HL-60/S4 (cell line): ENCODE results near the gene ZFAND2A.
"Not testable (repeated sequence)": the region's sequence is repeated elsewhere in the genome, so short reads cannot be mapped to it uniquely, and the experiment has no call there.

ENCODE experiments used
- in situ Hi-C: fragments of 300-500 bp; cut with MboI; formaldehyde crosslinking; loops from 2 replicates; pipeline ENCODE4 v1.14.3; 2022; ENCODE audit warnings: low sequenced_read_pairs

The ZFAND2A gene

DNA sequence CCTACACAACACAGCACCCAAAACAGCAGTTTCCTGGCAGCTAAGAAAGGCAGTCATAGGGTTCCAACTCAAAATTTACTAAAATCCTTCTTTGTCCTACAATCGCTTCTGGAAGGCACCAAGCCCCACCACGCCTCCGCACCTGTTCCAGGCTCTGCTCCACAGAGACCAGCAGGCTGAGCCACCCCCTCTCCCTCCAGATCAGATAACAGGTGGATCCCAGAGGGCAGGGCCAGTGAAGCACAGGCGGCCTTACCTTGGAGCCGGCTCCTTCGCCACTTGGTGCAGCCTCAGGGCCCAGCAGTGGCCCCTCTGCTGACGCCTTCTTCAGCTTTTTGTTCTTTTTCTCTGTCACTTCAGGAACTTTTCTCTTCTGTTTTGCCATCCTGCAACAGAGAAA, 33.0 kb downstream of the ZFAND2A start:
- in situ Hi-C loops: no loop called here

- in situ Hi-C loops: no loop called here
Measured at GRCh38 chr7:1125603-1125969, 34.4 kb downstream of the ZFAND2A start.

- in situ Hi-C loops: no loop called here
Measured at GRCh38 chr7:1124816-1125602, 35.0 kb downstream of the ZFAND2A start.

- in situ Hi-C loops: no loop called here
Measured at GRCh38 chr7:1124164-1124563, 35.8 kb downstream of the ZFAND2A start.

GRCh38 chr7:1123715-1124114, 36.3 kb downstream of the ZFAND2A start:
- in situ Hi-C loops: no loop called here

- in situ Hi-C loops: no loop called here
Measured at GRCh38 chr7:1122832-1123501, 37.0 kb downstream of the ZFAND2A start.

DNA sequence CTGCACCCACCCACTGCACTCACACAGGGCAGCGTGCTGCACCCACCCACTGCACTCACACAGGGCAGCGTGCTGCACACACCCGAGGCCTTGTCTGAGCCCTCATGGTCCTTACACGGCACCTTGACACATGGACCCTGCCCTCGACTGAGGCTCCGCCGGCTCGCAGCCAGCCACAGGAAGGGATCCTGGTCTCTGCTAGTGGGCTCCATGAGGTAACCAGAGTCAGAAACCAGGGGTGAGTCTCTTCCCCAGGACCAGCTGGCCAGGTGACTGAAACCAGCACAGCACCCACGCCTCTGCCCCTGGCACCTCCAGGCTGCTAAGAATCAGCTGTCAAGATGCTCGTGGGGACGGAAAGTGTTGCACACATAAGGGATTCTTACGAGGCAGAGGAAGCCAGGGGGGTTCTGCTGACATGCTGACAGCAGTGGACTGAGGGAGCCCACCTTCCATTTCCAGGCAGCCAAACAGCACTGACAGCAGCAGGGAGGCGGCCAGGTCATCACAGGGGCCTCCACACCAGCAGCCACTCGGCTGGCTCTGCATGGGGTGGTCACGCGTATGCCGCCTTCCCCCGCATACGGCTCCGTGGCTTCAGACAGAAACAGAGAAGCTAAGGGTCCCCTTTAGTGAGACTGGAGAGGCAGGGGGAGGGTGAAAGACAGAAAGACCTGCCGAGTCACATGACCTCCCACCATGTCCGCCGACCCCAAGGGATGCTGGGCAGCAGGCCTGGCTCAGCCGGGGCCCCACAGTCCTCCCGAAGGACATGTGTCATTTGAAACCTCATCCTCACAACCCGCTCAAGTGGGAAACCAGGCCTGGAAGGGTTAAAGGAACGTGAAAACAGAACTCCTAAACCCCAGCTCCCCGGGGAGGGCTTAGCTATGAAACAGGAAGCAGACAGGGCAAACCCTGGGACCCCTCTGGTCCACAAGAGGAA, 37.8 kb downstream of the ZFAND2A start:
- in situ Hi-C loops: no loop called here

- in situ Hi-C loops: no loop called here
Measured at GRCh38 chr7:1121476-1121875, 38.5 kb downstream of the ZFAND2A start.

DNA sequence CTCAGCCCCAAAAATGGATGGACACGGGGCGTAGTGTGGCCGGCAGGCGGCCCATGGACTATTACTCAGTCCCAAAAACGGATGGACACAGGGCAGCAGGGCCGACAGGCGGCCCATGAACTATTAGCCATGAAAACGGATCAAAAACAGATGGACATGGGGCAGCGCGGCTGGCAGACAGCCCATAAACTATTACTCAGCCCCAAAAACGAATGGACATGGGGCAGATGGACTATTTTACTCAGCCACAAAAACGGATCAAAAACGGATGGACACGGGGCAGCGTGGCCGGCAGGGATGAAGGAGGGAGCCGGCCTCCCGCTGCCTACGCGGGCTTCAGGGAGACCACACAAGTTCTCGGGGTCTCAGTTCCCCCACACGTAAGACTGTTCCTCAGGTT, 39.2 kb downstream of the ZFAND2A start:
- in situ Hi-C loops: no loop called here

GRCh38 chr7:1119201-1119600, 40.8 kb downstream of the ZFAND2A start:
- in situ Hi-C loops: no loop called here

DNA sequence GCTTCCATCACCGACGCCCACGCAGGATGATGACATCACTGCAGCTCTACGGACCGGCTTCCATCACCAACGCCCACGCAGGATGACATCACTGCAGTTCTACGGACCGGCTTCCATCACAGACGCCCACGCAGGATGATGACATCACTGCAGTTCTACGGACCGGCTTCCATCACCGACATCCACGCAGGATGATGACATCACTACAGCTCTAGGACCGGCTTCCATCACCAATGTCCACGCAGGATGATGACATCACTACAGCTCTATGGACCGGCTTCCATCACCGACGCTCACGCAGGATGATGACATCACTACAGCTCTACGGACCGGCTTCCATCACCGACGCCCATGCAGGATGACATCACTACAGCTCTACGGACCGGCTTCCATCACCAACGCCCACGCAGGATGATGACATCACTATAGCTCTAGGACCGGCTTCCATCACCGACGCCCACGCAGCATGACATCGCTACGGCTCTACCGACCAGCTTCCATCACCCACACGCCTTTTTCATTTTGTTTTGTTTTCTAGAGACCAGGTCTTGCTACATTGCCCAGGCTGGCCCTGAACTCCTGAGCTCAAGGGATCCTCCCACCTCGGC, 42.6 kb downstream of the ZFAND2A start:
- in situ Hi-C loops: no loop called here

DNA sequence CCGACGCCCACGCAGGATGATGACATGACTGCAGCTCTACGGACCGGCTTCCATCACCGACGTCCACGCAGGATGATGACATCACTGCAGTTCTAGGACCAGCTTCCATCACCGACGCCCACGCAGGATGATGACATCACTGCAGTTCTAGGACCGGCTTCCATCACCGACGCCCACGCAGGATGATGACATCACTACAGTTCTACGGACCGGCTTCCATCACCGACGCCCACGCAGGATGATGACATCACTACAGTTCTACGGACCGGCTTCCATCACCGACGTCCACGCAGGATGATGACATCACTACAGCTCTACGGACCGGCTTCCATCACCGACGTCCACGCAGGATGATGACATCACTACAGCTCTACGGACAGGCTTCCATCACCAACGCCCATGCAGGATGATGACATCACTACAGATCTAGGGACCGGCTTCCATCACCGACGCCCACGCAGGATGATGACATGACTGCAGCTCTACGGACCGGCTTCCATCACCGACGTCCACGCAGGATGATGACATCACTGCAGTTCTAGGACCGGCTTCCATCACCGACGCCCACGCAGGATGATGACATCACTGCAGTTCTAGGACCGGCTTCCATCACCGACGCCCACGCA, 43.5 kb downstream of the ZFAND2A start:
- in situ Hi-C loops: not testable (repeated sequence)

GRCh38 chr7:1115171-1116045, 44.6 kb downstream of the ZFAND2A start:
- in situ Hi-C loops: not testable (repeated sequence)

GRCh38 chr7:1114505-1114904, 45.5 kb downstream of the ZFAND2A start:
- in situ Hi-C loops: no loop called here

- in situ Hi-C loops: no loop called here
Measured at GRCh38 chr7:1114088-1114487, 45.9 kb downstream of the ZFAND2A start.

- in situ Hi-C loops: no loop called here
Measured at GRCh38 chr7:1113548-1113885, 46.5 kb downstream of the ZFAND2A start.

GRCh38 chr7:1112625-1113547, 47.1 kb downstream of the ZFAND2A start:
- in situ Hi-C loops: no loop called here

DNA sequence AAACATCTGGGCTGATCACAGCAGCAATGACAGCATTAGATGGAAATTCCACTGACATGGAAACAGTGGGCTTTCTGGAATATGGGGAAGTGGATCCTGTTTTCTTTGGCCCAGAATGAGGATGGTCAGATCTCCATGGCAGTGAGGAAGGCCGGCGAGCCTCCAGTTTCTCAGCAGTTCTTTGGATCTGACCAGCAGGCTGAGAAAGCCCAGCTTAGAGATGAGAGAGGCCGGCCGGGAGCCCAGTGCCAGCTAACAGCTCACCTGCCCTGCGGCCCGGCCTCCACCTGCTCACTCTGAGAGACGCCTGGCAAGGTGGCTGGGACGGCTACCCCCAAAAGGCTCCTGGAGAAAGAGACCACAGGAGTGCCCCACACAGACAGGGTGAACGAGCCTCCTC, 47.9 kb downstream of the ZFAND2A start:
- in situ Hi-C loops: no loop called here

DNA sequence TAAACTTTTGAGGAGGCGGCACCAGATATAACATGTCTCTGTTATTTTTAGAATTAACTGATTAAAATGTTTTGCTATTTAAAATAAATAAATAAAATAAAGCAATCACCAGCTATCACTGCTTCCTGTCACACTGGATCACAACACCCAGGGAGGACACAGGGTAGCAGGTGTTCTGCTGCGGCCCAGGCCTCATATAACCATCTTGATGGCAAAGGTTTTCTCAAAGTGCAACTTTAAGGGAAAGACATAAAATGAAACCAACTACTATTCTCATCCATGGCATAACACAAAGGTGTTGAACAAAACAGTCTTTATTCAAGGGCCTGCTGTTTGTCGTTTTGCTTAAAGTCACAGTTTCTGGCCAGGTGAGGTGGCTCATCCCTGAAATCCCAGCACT, 48.8 kb downstream of the ZFAND2A start:
- in situ Hi-C loops: no loop called here
